ENCODE results near the gene NME1.

DNA sequence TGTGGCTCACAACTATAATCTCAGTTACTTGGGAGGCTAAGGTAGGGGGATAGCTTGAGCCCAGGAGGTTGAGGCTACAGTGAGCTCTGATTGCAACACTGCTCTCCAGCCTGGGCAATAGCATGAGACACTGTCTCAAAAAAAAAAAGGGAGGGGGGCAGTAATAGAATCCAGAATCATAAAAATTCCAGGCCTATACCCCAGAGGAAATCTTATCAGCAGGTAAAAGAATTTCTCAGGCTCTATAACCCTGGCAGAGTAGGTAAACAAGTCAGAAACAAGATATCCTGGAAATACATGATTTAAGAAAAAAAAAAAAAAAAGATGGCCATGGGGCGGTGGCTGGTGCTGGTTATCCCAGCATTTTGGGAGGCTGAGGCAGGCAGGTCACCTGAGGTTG is 45.6 kb upstream of the NME1 start:
- TF ChIP-seq MAX (IDR thresholded peaks at IDR 0.05; ENCODE audit: low read depth) (no peak), FOSL2 (IDR thresholded peaks at IDR 0.05; ENCODE audit: borderline replicate concordance, low read depth) (no peak), EZH2phosphoT487 (IDR thresholded peaks at IDR 0.05; ENCODE audit: borderline replicate concordance, low read depth) (no peak), USF1 (IDR thresholded peaks at IDR 0.05; ENCODE audit: borderline replicate concordance, low read depth) (no peak), TCF12 (IDR thresholded peaks at IDR 0.05) (no peak), IRF3 (IDR thresholded peaks at IDR 0.05; ENCODE audit: low read depth, low read length) (no peak)
- TF ChIP-seq, protein P1, sequence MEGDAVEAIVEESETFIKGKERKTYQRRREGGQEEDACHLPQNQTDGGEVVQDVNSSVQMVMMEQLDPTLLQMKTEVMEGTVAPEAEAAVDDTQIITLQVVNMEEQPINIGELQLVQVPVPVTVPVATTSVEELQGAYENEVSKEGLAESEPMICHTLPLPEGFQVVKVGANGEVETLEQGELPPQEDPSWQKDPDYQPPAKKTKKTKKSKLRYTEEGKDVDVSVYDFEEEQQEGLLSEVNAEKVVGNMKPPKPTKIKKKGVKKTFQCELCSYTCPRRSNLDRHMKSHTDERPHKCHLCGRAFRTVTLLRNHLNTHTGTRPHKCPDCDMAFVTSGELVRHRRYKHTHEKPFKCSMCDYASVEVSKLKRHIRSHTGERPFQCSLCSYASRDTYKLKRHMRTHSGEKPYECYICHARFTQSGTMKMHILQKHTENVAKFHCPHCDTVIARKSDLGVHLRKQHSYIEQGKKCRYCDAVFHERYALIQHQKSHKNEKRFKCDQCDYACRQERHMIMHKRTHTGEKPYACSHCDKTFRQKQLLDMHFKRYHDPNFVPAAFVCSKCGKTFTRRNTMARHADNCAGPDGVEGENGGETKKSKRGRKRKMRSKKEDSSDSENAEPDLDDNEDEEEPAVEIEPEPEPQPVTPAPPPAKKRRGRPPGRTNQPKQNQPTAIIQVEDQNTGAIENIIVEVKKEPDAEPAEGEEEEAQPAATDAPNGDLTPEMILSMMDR (IDR thresholded peaks at IDR 0.05) = no peak

Data from SK-N-SH (cell line).